Effector CD8-positive, alpha-beta T cell (primary cell): Measurements from ENCODE around the gene MARVELD2.

ENCODE experiments used
- DNase-seq: peaks from one replicate; lab custom pipeline; 2025; lab: John Stamatoyannopoulos, UW

The MARVELD2 gene

GRCh38 chr5:69492923-69493395 is 78.0 kb downstream of the MARVELD2 start:
- no peak for DNase-seq

GRCh38 chr5:69493396-69494133 is 78.6 kb downstream of the MARVELD2 start:
- no peak for DNase-seq
